HG03135 (cell line): ENCODE data around the gene ABRAXAS1.
"Not testable (repeated sequence)": the region's sequence is repeated elsewhere in the genome, so short reads cannot be mapped to it uniquely, and the experiment has no call there.

Experiments used
- ATAC-seq: cut with Tn5 transposase; IDR thresholded peaks from one replicate; pipeline ENCODE4 v1.9.1; 2021; ENCODE audit warnings: mild to moderate bottlenecking, moderate library complexity; ENCODE audit not compliant: unreplicated experiment

ABRAXAS1 gene

DNA sequence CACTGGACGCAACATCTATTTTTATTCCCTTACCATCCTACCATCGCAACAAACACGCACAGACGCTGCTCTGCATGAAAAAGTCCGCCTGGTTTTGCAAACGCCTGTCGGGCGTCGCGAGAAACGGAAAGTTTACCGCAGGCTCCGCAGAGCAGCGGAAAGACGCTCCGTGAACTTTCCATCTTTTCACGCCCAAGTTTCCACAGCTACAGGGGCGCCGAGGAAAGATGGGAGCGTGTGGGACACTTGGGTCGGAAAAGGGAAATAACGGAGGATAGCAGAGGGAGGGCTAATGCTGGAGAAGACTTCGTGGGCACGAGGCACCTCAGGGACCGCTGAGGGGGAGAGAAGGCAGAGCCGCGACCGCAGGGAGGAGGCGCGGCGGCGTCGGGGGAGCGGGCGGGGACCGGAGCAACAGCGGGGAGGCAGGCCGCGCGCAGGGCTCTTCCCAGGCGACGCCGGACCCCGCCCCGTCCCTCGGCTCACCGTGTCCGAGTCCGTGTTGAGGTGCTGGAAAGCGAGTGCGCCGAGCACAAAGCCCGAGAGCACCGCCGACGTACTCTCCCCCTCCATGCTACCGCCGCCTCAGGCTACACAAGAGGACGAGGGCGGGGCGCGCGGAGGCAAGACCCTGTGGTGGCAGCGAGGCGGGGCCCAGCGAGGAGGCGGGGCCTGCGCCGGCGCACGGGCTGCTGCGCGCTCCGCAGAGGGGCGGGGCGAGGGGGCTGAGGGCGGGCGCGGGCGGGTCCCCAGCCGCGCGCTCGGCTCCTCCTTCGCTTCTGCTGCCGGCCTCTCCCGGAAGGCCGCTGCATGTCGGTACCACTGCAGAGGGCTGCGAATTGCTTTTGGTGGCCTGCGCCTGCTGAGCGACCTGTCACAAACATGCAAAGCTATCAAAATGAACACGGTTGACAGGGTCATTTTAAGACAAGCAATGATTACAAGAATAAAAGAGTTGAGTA is at the start of gene ABRAXAS1:
ABRAXAS1 (minus strand) TSS at position 601 of the 962 bp plus-strand sequence; CDS start at position 573, 28 bp downstream.
- peak; percentile 97 for ATAC-seq

- no peak for ATAC-seq
These were observed 42.8 kb upstream of the ABRAXAS1 start for GRCh38 chr4:83527671-83528070.

DNA sequence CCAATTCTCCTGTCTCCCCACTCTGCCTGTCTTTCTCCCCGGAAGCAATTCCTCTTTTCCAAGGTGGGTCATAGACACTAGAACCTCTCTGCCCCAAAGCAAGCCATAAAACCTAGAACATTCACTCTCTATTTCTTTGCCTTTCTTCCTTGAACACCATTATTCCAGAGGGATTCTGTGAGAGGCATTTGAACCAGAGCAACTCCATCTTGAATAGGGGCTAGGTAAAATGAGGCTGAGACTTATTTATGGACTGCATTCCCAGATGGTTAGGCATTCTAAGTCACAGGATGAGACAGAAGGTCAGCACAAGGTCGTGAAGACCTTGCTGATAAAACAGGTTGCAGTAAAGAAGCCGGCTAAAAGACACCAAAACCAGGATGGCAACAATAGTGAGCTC is 37.3 kb upstream of the ABRAXAS1 start:
- ATAC-seq = no peak

- no peak for ATAC-seq
These were observed 31.3 kb upstream of the ABRAXAS1 start for GRCh38 chr4:83516042-83516772.

GRCh38 chr4:83510442-83510841 is 25.5 kb upstream of the ABRAXAS1 start:
- ATAC-seq = no peak

- ATAC-seq = not testable (repeated sequence)
These were observed 24.3 kb upstream of the ABRAXAS1 start for GRCh38 chr4:83509156-83509585.

GRCh38 chr4:83504996-83505395 is 20.1 kb upstream of the ABRAXAS1 start:
- no peak for ATAC-seq

DNA sequence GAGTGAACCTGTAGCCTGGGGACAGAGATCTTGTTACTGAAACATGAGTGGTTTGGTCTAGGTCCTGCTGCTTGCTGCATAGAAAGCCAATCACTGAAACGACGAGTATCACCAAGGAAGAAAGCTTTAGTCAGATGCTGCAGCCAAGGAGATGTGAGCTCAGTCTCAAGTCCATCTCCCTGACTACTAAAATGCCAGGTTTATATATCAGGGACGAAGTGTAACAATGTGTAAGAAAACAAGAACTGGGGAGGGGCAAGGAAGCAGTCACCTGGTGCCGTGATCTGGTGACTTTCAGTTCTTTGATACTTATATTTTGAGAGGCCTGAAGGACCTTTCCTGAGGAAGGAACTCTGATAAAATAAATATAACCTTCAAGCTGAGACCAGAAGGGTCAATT is 19.6 kb upstream of the ABRAXAS1 start:
- ATAC-seq = no peak

DNA sequence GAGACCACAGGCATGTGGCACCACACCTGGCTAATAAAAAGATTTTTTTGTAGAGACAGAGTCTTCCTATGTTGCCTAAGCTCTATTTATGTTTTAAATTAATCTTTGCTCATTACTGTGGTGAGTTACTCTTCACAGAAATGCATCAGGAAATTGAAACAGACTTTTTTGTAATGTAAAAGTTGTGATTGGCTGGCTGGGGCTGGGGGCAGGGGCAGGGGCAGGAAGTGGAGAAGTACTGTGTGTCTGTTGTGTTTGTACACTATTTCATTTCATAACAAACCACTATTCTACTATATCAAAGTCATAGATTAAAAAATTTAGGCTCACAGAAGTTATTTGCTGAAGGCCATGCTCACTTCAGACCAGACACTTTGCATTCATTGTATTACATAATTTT is 19.1 kb upstream of the ABRAXAS1 start:
- no peak for ATAC-seq

GRCh38 chr4:83501671-83502070 is 16.8 kb upstream of the ABRAXAS1 start:
- not testable (repeated sequence) for ATAC-seq

DNA sequence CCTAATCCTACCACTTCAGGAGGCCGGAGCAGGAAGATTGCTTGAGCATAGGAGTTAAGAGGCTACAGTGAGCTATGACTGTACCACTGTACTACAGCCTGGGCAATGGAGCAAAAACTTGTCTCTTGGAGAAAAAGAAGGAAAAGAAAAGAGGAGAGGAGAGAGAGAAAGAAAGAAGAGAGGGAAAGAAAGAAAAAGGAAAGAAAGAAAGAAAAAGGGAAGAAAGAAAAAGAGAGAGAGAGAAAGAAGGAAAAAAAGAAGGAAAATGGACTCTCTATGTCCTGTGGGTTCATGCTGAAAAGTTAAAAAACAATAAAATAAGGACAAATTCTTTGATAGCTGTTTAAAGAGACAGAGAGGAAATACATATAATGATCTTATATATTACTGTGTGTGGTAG is 13.3 kb upstream of the ABRAXAS1 start:
- ATAC-seq = no peak

GRCh38 chr4:83496085-83496917 is 11.4 kb upstream of the ABRAXAS1 start:
- not testable (repeated sequence) for ATAC-seq

DNA sequence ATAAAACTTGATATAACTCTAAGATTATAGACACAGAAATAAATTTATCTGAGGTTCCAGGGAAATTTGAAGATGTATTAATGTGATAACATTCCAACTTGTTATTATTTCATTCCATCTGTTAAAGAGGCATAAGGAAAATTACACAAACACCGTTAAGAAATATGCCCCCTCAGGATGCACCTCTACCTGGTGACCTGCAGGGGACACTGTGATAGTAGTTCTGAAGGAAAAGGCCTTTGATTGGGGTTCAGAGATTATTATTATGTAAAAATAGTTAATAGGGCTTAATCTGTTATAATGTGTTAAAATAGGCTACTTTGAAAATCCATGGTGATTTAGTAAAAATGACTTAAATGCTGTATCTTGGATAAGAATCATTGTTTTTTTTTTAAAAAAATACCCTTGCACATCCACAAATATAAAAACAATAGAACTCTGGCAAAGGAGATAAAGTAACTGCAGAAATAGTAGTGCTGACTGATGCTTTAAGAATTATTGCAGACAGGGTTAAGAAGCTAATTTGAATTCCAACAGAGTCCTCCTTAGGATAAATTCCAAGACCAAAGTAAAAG is 6.1 kb upstream of the ABRAXAS1 start:
- no peak for ATAC-seq

- ATAC-seq = no peak
These were observed 4.9 kb upstream of the ABRAXAS1 start for GRCh38 chr4:83489711-83490326.

DNA sequence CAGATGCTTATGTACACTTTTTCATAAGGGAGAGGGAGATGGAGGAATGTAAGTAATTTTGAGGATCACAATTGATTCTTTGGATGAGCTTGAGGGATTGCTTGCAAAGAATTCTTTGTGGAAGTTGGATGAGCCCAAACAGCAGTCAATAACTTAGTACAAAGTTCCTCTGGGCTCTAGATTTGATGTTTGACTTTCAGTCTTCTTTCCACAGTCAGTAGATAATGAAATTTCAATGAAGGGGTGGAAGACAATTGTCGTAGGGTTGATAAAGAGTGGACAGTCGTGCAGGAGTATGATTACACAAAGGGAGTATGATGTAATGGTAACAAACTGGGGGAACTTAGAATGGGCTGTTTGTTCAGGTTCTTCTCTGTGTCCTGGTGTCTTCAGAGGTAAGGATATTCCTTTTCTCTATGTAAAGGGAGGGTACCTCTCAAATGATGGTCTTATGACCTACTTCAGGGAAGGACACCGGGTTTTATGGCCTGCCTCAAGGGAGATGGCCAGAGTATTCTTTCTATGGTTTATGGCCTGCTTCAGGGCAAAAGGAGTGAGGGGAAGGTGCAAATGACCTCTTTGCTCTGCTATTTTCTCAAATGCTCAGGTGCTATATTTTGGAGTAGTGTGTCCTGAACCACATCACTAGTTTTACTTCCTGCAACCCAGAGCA is 1.7 kb upstream of the ABRAXAS1 start:
- no peak for ATAC-seq

GRCh38 chr4:83473966-83474365 is 10.9 kb downstream of the ABRAXAS1 start:
- ATAC-seq = no peak

GRCh38 chr4:83473423-83473822 is 11.5 kb downstream of the ABRAXAS1 start:
- ATAC-seq = no peak

- no peak for ATAC-seq
These were observed 28.8 kb downstream of the ABRAXAS1 start for GRCh38 chr4:83456184-83456501.

DNA sequence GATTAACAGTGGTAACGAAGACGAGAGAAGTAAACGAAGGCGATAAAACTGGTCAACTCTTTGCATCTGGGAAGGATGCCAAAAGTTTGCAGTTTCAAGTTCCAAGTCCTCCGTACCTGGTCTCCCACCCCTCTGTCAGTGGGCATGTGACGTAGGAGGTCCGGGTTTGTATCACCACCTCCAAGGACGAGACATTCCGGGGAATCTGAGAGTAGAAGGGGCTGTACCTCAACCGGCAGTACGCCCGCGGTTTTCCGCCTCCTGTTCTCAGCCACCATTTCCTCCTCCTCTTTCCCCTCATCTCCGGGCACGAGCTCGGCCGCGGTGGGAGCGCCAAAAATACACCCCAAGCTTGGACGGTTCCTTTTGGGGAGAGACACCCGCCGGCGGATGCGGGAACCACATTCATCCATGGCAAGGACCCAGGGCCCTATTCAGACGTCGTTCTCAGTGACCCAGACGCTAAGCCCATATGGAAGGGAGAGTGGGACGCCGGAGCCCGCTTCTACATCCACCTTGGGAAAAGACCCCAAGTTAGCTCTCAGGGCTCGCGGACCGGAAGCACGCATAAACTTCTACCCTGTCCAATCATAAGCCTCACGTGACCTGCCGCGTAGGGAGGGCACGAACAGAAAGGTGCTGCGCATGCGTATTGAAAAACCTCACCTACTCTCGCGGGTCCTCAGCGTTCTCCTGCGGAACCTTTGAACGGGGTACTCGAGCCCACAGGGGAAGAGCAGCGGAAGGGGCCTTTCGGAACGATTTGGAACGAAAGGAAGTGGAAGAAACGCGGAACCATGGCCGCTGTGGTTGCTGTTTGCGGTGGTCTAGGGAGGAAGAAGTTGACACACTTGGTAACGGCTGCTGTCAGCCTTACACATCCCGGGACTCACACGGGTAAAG is 29.4 kb downstream of the ABRAXAS1 start, which contains the start of the genes HELQ and MRPS18C:
HELQ (minus strand) TSS at position 543 of the 903 bp plus-strand sequence; CDS start at position 413, 130 bp downstream.
MRPS18C (plus strand) TSS at position 778 of the 903 bp plus-strand sequence; CDS start at position 798, 20 bp downstream.
- peak; percentile 95 for ATAC-seq
